ENCODE results near the gene ETDA.
"Not testable (repeated sequence)": the region's sequence is repeated elsewhere in the genome, so short reads cannot be mapped to it uniquely, and the experiment has no call there.

- not testable (repeated sequence) for TF ChIP-seq EZH2 (IDR thresholded peaks at IDR 0.05; ENCODE audit: borderline replicate concordance, low read depth, low read length, poor library complexity, severe bottlenecking); CTCF (conservative IDR thresholded peaks at IDR 0.05; ENCODE audit: low read depth, low read length)
Measured at GRCh38 chrX:135256087-135256684, 4.3 kb downstream of the ETDA start.

Data from A673 (cell line).